HG03097 (cell line): ENCODE results near the gene KHK.
"Not testable (repeated sequence)": the region's sequence is repeated elsewhere in the genome, so short reads cannot be mapped to it uniquely, and the experiment has no call there.

Experiments used
- ATAC-seq: cut with Tn5 transposase; IDR thresholded peaks from one replicate; pipeline ENCODE4 v1.9.1; 2021; ENCODE audit not compliant: unreplicated experiment, low FRiP score

The KHK gene

DNA sequence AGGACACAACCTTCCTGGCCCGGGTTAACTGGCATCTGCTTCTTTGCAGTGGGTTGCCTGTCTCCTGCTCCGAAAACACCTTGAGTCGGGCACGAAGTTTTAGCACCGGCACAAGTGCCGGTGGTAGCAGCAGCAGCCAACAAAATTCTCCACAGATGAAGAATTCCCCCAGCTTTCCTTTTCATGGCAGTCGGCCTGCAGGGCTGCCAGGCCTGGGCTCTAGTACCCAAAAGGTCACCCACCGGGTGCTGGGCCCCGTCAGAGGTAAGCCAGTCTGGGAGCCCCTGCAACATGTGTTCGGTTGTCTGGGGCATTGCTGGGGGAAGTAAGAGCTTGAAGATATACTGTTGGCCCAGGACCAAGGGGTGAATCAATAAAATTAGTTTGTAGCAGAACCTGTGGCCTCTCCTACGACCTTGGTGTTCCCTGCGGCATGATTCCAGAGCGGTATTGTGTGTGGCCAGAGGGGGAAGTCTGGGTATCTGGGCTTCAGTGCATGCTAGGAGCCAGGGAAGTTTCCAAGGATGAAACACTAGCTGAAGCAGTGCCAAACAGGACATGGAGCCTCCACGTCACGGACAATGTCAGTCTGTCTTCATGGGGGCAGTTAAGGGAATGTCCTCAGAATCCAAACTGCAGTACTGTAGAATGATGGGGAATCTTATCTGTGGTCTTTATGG, 27.3 kb upstream of the KHK start:
- no peak for ATAC-seq

DNA sequence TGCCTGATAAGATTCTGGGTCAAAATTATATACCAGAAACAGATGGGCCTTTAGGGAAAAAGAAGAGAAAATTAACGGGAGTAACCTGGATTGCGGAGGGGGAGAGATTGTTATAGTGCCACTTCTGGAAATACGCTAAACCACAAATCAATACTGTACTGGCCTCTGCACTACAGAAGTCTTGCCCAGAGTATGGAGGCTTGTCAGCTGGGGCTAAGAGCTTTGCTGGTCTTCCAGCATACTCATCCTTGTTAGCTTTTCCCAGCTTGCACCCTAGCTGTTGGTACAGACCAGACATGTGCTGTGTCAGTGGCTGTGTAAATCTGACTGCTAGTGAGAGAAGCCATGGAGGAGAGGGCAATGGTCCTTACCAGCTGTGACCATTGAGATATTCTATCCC, 26.2 kb upstream of the KHK start:
- no peak for ATAC-seq

DNA sequence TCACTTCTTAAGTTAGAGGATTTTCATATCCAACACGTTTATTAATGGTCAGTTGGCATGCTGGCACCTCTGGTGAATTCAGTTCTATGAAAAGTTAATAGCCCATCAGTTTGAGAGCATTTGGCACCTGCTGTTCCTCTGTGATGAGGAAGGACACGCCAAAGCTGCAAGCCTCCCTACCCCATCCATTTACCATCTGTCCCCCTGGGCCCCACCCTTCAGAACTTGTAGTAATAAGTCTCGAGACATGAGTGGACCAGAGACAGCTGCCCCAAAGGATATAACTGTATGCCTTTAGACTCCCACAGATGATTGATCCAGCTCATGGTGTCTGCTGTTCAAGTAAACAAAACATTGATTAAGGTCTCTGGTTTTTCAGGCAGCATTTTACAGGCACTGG, 21.4 kb upstream of the KHK start:
- no peak for ATAC-seq

DNA sequence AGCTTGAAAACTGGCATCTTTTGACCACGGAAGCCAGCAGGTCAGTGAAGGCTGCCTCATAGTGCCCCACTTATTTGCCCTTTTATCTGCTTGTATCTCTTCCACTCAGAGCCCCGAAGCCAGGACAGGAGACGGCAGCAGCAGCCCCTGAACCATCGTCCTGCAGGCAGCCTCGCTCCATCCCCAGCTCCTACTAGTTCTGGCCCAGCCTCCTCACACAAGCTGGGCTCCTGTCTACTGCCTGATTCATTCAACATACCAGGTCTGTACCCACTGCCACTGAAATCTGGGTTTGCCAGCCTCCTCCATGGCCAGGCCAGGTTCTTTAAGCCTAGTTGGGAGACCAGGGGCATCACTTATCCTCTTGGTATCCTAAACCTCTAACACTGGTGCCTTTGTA, 19.2 kb upstream of the KHK start:
- no peak for ATAC-seq

DNA sequence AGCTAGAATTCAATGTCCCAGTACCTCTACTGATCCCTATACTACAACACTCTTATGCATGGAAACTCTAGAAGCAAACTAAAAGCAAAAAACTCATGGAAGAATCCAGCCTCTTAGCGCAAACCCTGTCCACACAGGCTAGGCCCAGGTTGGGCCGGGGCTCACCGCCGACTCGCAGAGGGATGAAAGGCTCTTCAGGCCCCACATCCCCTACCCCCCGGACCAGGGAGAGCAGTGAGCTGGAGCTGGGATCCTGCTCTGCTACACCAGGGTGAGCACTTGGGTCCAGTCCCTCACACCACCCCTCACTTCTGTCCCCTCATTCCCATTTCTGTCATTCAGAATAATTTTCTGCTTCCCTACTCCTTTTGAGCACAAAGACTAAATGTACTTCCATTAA, 17.1 kb upstream of the KHK start:
- ATAC-seq, result no peak

DNA sequence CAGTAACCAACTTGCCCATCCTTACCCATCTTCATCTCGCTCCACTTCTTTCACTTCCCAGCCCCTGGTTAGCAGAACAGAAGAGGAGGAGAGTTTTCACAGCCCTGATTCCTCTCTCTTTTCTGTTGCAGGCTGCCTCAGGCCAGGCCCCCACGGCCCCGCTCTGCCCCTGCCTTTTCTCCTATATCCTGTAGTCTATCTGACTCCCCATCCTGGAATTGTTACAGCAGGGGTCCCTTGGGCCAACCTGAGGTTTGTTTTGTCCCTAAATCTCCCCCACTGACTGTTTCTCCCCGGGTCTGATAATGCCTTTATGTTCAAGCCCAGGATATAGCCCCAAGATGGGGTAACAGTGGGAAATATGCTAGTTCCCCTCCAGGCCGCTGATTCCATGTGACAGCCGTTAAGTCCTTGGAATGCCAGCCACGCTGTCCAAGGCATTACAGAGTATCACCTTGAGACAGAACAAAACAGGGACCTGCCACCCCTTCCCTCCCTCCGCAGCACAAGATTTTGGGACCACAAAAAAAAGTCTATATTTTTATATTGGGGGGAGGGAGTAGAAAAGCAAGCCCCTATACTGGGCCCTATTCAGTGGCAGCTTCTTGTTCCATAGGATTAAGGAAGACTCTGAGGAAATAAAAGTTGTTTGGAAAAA, 16.5 kb upstream of the KHK start:
- ATAC-seq, result no peak

GRCh38 chr2:27070653-27071276, 15.8 kb upstream of the KHK start:
- ATAC-seq, result no peak

GRCh38 chr2:27071277-27071989, 15.1 kb upstream of the KHK start, which contains the start of gene OST4:
Gene OST4, minus strand, starts transcription at chr2:27071654.
- peak; percentile 69 for ATAC-seq

DNA sequence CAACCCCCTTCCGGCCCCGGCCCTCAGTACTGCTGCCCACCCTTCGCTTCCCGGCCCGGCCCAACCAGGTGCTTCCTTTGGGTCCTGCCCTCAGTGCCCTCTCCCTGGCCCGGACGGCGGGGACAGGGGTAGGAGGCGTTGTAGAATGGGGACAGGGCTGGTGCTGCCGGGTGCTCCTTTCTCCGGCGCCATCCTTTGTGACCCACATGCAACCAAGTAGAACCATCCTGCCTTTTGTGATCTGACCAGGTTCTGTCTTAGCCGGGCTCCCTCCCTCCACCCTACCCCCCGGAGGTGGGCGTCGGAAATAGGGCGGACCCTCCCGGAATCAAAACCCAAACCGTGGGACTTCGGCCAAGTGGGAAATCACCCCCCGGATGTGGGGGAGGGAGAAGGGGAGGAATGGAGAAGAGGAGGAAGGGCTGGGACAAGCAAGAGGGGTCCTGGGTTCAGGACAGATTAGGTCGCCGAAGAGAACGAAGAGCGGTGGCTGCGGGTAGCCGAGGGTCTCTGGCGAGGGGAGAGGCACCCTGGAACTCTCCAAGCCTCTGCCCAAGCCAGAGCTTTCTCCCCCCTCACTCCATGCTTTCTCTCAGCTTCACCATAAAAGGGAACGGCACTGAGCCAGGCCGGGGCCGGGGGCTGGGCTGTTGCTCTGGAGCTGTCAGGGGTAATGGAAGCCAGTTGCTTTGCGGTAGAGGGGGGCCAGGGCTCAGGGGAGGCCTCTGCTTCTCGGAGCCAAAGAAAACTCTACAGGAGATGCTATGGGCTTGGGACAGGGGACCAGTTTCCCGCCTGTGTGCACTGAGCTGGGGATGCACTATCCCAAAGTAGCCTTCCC, 14.4 kb upstream of the KHK start:
- ATAC-seq, result peak; percentile 5

- ATAC-seq, result no peak
Observed at GRCh38 chr2:27072920-27073319, 13.7 kb upstream of the KHK start.

DNA sequence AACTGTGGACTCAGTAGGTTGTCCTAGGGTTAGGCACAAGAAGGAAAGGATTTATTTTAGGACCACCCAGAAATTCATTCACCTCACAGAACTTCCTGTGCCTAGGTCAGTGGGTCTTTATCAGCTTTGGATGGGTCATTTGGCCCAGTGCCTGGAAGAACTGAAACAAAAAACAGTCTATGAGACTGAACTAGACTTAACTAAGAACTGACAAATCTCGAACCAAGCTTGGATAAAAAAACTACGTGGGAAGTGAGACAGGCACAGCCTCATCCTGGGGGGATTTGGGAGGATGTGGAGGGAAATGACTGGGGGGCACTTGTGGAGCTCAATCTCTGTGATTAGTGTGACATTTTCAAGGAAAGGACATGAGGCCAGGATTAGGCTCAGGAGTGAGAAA, 12.8 kb upstream of the KHK start:
- no peak for ATAC-seq

DNA sequence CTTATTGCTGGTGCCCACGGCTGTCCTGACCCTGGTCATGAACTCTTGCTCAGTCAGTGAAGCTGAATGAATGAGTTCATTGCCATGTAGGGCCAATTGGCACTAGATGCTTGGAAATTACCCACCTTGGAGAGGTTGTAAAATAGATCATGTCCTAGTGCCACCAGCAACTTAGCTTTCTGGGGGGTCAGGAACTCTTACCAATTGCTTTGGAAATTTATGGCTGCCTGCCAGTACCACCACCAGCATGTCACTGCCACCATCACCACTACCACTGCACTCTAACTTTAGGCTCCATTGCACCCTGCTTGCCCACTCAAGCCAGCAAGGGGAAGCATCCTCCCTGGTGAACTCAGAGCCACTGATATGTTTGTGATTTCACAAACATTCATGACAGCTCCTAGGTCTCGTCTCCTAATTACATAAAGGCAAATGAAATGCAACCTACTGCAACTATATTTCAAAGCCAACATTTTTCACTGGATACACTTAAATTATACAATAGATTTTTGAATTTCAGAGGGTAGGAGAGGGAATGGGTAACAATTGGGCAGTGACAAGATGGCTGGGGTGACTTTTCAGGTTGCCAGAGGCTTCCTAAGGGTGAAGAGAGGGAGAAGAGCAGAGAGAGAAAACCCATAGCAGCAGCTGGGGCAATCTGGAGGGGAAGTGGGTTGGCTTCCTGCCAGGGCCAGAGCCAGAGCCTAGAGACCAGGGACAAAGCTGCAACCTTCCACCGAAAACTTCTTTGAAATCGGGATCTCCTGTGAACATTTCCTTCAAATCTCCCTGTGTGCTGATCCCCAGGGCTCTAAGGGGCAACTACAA, 11.6 kb upstream of the KHK start:
- no peak for ATAC-seq

GRCh38 chr2:27075566-27075871, 11.1 kb upstream of the KHK start:
- not testable (repeated sequence) for ATAC-seq

GRCh38 chr2:27076323-27076722, 10.2 kb upstream of the KHK start:
- ATAC-seq, result no peak

- ATAC-seq, result no peak
Observed at GRCh38 chr2:27077231-27077630, 9.3 kb upstream of the KHK start.

- no peak for ATAC-seq
Observed at GRCh38 chr2:27078267-27079194, 8.0 kb upstream of the KHK start, which contains the start of gene EMILIN1. Gene EMILIN1, plus strand, starts transcription at chr2:27078615. Its CDS starts 451 bp downstream, at chr2:27079066.

DNA sequence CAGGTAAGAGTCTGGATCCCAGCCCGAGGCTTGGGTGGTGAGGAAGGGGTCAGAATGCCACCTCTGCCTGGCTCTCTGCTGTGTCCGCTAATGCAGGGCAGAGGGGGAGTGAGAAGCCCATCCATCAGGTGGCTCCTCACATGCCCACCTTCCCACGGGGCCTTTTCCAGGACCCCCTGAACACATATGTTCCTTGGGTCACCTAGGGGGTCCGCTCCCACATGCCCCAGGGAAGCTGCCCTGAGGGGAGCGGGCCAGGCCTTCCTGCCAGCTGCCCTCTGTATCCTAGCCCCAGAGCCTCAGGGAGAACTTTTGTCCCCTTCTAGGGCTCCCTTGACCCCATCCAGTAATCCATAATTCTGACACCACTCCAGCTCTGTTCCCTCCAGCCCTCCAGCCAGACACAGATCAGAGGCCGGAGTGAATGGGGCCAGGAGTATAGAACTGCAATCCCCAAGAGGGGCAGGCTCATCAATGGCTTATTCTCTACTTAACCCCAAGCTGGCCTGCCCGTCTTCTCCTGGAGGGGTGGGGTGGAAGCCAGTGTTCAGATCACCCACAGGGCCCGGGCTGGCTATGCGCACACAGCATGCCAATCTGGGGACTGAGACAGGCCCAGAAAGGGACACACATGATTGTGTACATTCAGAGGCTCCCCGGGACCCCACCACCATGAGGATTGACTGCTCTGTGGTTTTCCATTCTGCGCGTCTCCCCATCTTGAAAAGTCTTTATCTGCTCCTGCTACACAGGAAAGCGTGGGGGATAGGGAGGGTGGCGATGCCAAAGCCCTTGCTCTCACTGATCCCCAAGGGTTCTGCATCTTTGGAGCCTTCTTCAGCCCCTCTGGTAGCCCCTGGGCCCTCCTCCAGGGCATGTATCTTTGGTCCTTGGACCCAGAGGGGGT, 7.1 kb upstream of the KHK start:
- ATAC-seq, result no peak

DNA sequence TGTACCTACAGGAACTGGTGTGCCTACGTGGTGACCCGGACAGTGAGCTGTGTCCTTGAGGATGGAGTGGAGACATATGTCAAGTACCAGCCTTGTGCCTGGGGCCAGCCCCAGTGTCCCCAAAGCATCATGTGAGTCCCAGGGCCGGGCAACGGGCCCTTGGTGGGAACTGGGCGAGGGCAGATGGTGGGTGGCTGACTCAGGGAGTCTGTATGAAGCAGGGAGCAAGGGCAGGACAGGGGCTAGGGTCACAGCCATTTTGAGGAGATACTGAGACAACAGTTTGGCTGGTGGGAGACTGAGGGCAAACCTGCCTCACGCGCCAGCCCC, 6.5 kb upstream of the KHK start:
- no peak for ATAC-seq
